SK-N-SH treated with all-trans-retinoic acid at 6 μM for 48 hours (cell line): ENCODE measurements around the gene ALG2.
A peak's percentile ranks its signal among the peaks of the same experiment; 100 is the strongest.
"Not testable (repeated sequence)": the region's sequence is repeated elsewhere in the genome, so short reads cannot be mapped to it uniquely, and the experiment has no call there.

Experiments used
- ATAC-seq: fragments of 200-7000 bp; cut with Tn5 transposase; 3 replicates; pipeline ENCODE4 v1.9.1; 2020; ENCODE audit warnings: mild to moderate bottlenecking, moderate library complexity
- ARNTL ChIP-seq: fragments of 450-650 bp; formaldehyde crosslinking; IDR thresholded peaks from 2 replicates; pipeline ENCODE4 v1.5.0; 2020; ENCODE audit warnings: low read depth, mild to moderate bottlenecking, moderate library complexity, borderline replicate concordance
- BACH2 ChIP-seq: fragments of 250-450 bp; sonication (Bioruptor Pico); IDR thresholded peaks from 2 replicates; pipeline ENCODE4 v1.9.0; 2021; ENCODE audit warnings: mild to moderate bottlenecking, borderline replicate concordance
- CREB5 ChIP-seq: fragments of 250-450 bp; sonication (Bioruptor Pico); IDR thresholded peaks from 2 replicates; pipeline ENCODE4 v1.5.1; 2020; ENCODE audit warnings: low read depth, mild to moderate bottlenecking, moderate library complexity
- CSDC2 ChIP-seq: fragments of 250-450 bp; sonication (Bioruptor Pico); IDR thresholded peaks from 2 replicates; pipeline ENCODE4 v1.5.0; 2020; ENCODE audit warnings: mild to moderate bottlenecking, moderate library complexity
- ESRRG ChIP-seq: fragments of 250-450 bp; sonication (Bioruptor Pico); IDR thresholded peaks from 2 replicates; pipeline ENCODE4 v1.6.1; 2021; ENCODE audit warnings: mild to moderate bottlenecking
- GLIS3 ChIP-seq: fragments of 250-450 bp; sonication (Bioruptor Pico); IDR thresholded peaks from 2 replicates; pipeline ENCODE4 v1.5.0; 2020; ENCODE audit warnings: mild to moderate bottlenecking, moderate library complexity
- ISL1 ChIP-seq: fragments of 250-450 bp; sonication (Bioruptor Pico); IDR thresholded peaks from 2 replicates; pipeline ENCODE4 v2.1.2; 2022; ENCODE audit warnings: mild to moderate bottlenecking, moderate library complexity
- PATZ1 ChIP-seq: fragments of 250-450 bp; sonication (Bioruptor Pico); IDR thresholded peaks from 2 replicates; pipeline ENCODE4 v1.8.0; 2020; ENCODE audit warnings: mild to moderate bottlenecking, moderate library complexity, borderline replicate concordance
- PPARA ChIP-seq: fragments of 250-450 bp; sonication (Bioruptor Pico); IDR thresholded peaks from 2 replicates; pipeline ENCODE4 v1.5.0; 2020; ENCODE audit warnings: mild to moderate bottlenecking, borderline replicate concordance
- RARB ChIP-seq: fragments of 250-450 bp; sonication (Bioruptor Pico); IDR thresholded peaks from 2 replicates; pipeline ENCODE4 v1.8.0; 2021; ENCODE audit warnings: mild to moderate bottlenecking, moderate library complexity
- SNAI2 ChIP-seq: fragments of 250-450 bp; sonication (Bioruptor Pico); IDR thresholded peaks from 2 replicates; pipeline ENCODE4 v1.5.0; 2020; ENCODE audit warnings: mild to moderate bottlenecking, moderate library complexity
- TCF4 ChIP-seq: fragments of 250-450 bp; sonication (Bioruptor Pico); IDR thresholded peaks from 2 replicates; pipeline ENCODE4 v1.8.0; 2021; ENCODE audit warnings: mild to moderate bottlenecking, moderate library complexity, borderline replicate concordance
- ZC3H10 ChIP-seq: fragments of 250-450 bp; sonication (Bioruptor Pico); IDR thresholded peaks from 2 replicates; pipeline ENCODE4 v1.5.1; 2021; ENCODE audit warnings: mild to moderate bottlenecking, moderate library complexity
- ZFP3 ChIP-seq: fragments of 250-450 bp; sonication (Bioruptor Pico); IDR thresholded peaks from 2 replicates; pipeline ENCODE4 v1.5.0; 2020; ENCODE audit warnings: mild to moderate bottlenecking, moderate library complexity
- ZNF565 ChIP-seq: fragments of 450-650 bp; formaldehyde crosslinking; conservative IDR thresholded peaks from 2 replicates; pipeline ENCODE4 v1.5.0; 2020; ENCODE audit warnings: low read depth, mild to moderate bottlenecking, moderate library complexity
- ZNF70 ChIP-seq: fragments of 450-650 bp; formaldehyde crosslinking; IDR thresholded peaks from 2 replicates; pipeline ENCODE4 v1.5.0; 2020; ENCODE audit warnings: mild to moderate bottlenecking, moderate library complexity
- TF ChIP-seq, protein P1 (sequence below): fragments of 250-450 bp; sonication (Bioruptor Pico); IDR thresholded peaks from 2 replicates; pipeline ENCODE4 v1.5.0; 2020; ENCODE audit warnings: mild to moderate bottlenecking, moderate library complexity
- TF ChIP-seq, protein P2 (sequence below): fragments of 250-450 bp; sonication (Bioruptor Pico); IDR thresholded peaks from 2 replicates; pipeline ENCODE4 v1.5.1; 2021; ENCODE audit warnings: mild to moderate bottlenecking, moderate library complexity

ALG2 gene

DNA sequence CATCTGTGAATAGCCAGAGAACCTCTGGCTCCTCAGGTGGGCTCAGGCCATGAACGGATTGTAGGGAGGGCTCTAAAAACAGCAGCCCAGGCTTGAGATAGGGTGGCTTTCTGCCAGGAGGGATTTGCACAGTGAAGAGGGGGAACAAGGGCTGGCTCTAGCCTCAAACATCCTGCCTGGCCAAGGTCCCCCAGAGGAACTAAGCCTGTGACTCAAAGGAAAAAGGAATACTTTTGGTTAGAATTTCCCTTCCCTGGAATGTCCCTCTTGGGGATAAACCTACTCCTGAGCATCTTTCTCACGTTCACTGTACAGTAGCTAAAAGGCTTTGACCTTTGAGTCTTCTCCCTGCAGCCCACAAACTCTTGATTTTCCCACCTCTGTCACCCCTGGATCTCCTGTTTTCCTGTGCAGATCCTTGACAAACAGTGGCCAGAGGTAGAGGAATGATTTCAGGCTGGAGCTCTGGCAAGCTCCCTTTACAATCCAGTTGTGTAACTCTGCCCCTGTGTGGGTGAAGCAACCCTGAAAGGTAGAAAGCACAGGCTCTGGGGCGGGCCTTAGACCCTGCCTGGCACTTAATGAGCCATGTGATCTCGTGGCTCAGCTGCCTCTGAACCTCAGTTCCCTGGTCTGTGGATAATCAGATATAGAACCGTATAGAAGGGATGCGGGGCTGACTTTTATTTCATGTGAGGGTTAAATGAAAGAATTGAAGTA, 17.8 kb upstream of the ALG2 start:
- TF ChIP-seq, protein P1, sequence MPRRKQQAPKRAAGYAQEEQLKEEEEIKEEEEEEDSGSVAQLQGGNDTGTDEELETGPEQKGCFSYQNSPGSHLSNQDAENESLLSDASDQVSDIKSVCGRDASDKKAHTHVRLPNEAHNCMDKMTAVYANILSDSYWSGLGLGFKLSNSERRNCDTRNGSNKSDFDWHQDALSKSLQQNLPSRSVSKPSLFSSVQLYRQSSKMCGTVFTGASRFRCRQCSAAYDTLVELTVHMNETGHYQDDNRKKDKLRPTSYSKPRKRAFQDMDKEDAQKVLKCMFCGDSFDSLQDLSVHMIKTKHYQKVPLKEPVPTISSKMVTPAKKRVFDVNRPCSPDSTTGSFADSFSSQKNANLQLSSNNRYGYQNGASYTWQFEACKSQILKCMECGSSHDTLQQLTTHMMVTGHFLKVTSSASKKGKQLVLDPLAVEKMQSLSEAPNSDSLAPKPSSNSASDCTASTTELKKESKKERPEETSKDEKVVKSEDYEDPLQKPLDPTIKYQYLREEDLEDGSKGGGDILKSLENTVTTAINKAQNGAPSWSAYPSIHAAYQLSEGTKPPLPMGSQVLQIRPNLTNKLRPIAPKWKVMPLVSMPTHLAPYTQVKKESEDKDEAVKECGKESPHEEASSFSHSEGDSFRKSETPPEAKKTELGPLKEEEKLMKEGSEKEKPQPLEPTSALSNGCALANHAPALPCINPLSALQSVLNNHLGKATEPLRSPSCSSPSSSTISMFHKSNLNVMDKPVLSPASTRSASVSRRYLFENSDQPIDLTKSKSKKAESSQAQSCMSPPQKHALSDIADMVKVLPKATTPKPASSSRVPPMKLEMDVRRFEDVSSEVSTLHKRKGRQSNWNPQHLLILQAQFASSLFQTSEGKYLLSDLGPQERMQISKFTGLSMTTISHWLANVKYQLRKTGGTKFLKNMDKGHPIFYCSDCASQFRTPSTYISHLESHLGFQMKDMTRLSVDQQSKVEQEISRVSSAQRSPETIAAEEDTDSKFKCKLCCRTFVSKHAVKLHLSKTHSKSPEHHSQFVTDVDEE (CRISPR knock-in tag): no peak
- no peak for TF ChIP-seq ZNF565 (CRISPR knock-in tag)
- TF ChIP-seq GLIS3 (CRISPR knock-in tag): no peak
- no peak for TF ChIP-seq ZFP3 (CRISPR knock-in tag)
- no peak for TF ChIP-seq CSDC2 (CRISPR knock-in tag)
- TF ChIP-seq RARB (CRISPR knock-in tag): no peak
- no peak for TF ChIP-seq SNAI2 (CRISPR knock-in tag)
- TF ChIP-seq ARNTL (CRISPR knock-in tag): no peak
- TF ChIP-seq ZC3H10 (CRISPR knock-in tag): no peak
- no peak for TF ChIP-seq PATZ1 (CRISPR knock-in tag)
- TF ChIP-seq ZNF70 (CRISPR knock-in tag): no peak
- TF ChIP-seq, protein P2, sequence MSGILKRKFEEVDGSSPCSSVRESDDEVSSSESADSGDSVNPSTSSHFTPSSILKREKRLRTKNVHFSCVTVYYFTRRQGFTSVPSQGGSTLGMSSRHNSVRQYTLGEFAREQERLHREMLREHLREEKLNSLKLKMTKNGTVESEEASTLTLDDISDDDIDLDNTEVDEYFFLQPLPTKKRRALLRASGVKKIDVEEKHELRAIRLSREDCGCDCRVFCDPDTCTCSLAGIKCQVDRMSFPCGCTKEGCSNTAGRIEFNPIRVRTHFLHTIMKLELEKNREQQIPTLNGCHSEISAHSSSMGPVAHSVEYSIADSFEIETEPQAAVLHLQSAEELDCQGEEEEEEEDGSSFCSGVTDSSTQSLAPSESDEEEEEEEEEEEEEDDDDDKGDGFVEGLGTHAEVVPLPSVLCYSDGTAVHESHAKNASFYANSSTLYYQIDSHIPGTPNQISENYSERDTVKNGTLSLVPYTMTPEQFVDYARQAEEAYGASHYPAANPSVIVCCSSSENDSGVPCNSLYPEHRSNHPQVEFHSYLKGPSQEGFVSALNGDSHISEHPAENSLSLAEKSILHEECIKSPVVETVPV (CRISPR knock-in tag): no peak
- TF ChIP-seq BACH2 (CRISPR knock-in tag): no peak
- TF ChIP-seq ISL1: no peak
- TF ChIP-seq ESRRG (CRISPR knock-in tag): no peak
- peak; percentile 50 for ATAC-seq

DNA sequence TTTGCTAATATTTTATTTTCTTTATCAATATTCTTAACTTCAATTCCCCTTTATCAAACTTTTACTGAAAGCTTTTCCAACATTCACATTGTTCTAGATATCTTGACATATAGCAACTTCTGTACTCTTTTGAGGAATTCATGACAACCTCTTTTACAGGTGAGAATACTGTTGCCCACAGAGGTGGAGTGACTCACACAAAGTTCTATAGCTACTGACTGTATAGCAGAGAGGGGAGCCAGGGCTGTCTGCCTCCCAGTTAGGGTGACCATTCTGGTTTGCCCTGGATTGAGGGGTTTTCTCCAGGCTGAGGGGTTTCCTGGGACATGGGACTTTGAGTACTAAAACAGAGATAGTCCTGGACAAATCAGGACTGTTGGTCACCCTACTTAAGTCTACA, 16.6 kb upstream of the ALG2 start:
- no peak for TF ChIP-seq TCF4 (CRISPR knock-in tag)
- TF ChIP-seq GLIS3 (CRISPR knock-in tag): no peak
- TF ChIP-seq, protein P1 (CRISPR knock-in tag): no peak
- no peak for TF ChIP-seq CSDC2 (CRISPR knock-in tag)
- TF ChIP-seq PPARA (CRISPR knock-in tag): no peak
- no peak for TF ChIP-seq CREB5
- no peak for TF ChIP-seq RARB (CRISPR knock-in tag)
- TF ChIP-seq, all 23 proteins: peak for 0
- no peak for ATAC-seq

GRCh38 chr9:99237849-99238248, 16.1 kb upstream of the ALG2 start:
- not testable (repeated sequence) for ATAC-seq
